DND-41 (cell line): Measurements from ENCODE around the gene ASPG.

Experiments
- ATAC-seq: fragments of 200-7000 bp; cut with Tn5 transposase; 3 replicates; pipeline ENCODE4 v1.9.1; 2021; ENCODE audit warnings: low read depth; ENCODE audit not compliant: insufficient read depth
- DNase-seq: peaks from one replicate; pipeline ENCODE4 v3.0.0-alpha.2; 2020
- H2AFZ ChIP-seq: 2 replicates; pipeline ENCODE4 v1.6.0; 2012; ENCODE audit warnings: low read depth, low read length
- H3K27ac ChIP-seq: 2 replicates; pipeline ENCODE4 v1.5.1; 2012; ENCODE audit warnings: low read length, inconsistent platforms
- H3K27me3 ChIP-seq: fragments of 200-600 bp; sonication (generic); 2 replicates; pipeline ENCODE4 v1.6.0; 2012; ENCODE audit warnings: low read length, mild to moderate bottlenecking, inconsistent platforms; ENCODE audit not compliant: insufficient read depth, poor library complexity
- H3K36me3 ChIP-seq: 2 replicates; pipeline ENCODE4 v1.5.1; 2012; ENCODE audit warnings: low read length, inconsistent platforms; ENCODE audit not compliant: insufficient read depth
- H3K4me1 ChIP-seq: 2 replicates; pipeline ENCODE4 v1.5.1; 2012; ENCODE audit warnings: mild to moderate bottlenecking, low read length; ENCODE audit not compliant: insufficient read depth
- H3K4me2 ChIP-seq: 2 replicates; pipeline ENCODE4 v1.6.0; 2012; ENCODE audit warnings: mild to moderate bottlenecking, moderate library complexity, low read length, inconsistent platforms; ENCODE audit not compliant: insufficient read depth
- H3K4me3 ChIP-seq, 2 experiments: fragments of 200-600 bp in 1 of 2; shearing (Covaris generic) in 1 of 2; 2 replicates each; pipeline ENCODE4 v1.5.1; 2012 to 2016; ENCODE audit warnings: inconsistent platforms in 2 of 2, low read length in 2 of 2, mild to moderate bottlenecking in 2 of 2, low read depth in 1 of 2, moderate library complexity in 1 of 2
- H3K79me2 ChIP-seq: 2 replicates; pipeline ENCODE4 v1.6.0; 2012; ENCODE audit warnings: low read length, inconsistent platforms; ENCODE audit not compliant: insufficient read depth
- H3K9ac ChIP-seq: 2 replicates; pipeline ENCODE4 v1.6.0; 2012; ENCODE audit warnings: low read depth, mild to moderate bottlenecking, inconsistent platforms, low read length, moderate library complexity
- H3K9me3 ChIP-seq: 2 replicates; pipeline ENCODE4 v1.5.1; 2012; ENCODE audit warnings: low read length, moderate library complexity, mild to moderate bottlenecking, inconsistent platforms; ENCODE audit not compliant: insufficient read depth, severe bottlenecking
- H4K20me1 ChIP-seq: 2 replicates; pipeline ENCODE4 v1.6.0; 2012; ENCODE audit warnings: low read length; ENCODE audit not compliant: insufficient read depth
- EZH2 ChIP-seq: IDR thresholded peaks from 3 replicates; pipeline ENCODE4 v1.6.1; 2012; ENCODE audit warnings: borderline replicate concordance, low read depth, mild to moderate bottlenecking, moderate library complexity, low read length, inconsistent platforms; ENCODE audit not compliant: severe bottlenecking
- TF ChIP-seq, protein P1 (sequence below): IDR thresholded peaks from 2 replicates; pipeline ENCODE4 v1.5.1; 2012; ENCODE audit warnings: borderline replicate concordance, low read length, moderate library complexity, mild to moderate bottlenecking; ENCODE audit not compliant: poor library complexity, severe bottlenecking; ENCODE audit errors: extremely low read depth

Gene ASPG

DNA sequence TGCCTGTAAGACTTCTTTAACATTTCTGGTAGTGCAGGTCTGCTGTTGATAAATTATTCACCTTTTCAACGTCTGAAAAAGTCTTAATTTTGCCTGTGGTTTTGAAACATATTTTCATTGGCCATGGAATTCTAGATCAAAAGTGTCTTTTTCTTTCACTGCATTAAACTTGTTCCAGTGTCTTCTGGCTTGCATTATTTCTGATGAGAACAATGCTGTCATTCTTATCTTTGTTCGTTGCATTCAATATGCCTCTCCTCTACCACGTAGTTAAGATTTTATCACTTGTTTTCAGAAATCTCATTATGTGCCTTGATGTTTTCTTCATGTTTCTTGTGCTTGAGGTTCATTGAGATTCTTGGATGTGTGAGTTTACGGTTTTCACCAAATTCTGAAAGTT lies 39.5 kb downstream of the ASPG start:
- TF ChIP-seq, protein P1, sequence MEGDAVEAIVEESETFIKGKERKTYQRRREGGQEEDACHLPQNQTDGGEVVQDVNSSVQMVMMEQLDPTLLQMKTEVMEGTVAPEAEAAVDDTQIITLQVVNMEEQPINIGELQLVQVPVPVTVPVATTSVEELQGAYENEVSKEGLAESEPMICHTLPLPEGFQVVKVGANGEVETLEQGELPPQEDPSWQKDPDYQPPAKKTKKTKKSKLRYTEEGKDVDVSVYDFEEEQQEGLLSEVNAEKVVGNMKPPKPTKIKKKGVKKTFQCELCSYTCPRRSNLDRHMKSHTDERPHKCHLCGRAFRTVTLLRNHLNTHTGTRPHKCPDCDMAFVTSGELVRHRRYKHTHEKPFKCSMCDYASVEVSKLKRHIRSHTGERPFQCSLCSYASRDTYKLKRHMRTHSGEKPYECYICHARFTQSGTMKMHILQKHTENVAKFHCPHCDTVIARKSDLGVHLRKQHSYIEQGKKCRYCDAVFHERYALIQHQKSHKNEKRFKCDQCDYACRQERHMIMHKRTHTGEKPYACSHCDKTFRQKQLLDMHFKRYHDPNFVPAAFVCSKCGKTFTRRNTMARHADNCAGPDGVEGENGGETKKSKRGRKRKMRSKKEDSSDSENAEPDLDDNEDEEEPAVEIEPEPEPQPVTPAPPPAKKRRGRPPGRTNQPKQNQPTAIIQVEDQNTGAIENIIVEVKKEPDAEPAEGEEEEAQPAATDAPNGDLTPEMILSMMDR, result no peak
- TF ChIP-seq EZH2, result no peak
- Histone ChIP-seq H3K79me2 (no peaks in the 10 kb centered on the region), H3K36me3 (no peaks in the 10 kb centered on the region), H3K9me3 (peaks cover 23% of the 10 kb centered on the region), H2AFZ (no peak overlapping the region), H3K4me3 (no peak overlapping the region), H3K9ac (no peak overlapping the region), H3K27me3 (peaks cover 4% of the 10 kb centered on the region), H4K20me1 (no peaks in the 10 kb centered on the region), H3K4me1 (no peaks in the 10 kb centered on the region), H3K4me2 (no peak overlapping the region), H3K27ac (no peak overlapping the region)
- DNase-seq, result no peak
- ATAC-seq, result no peak

DNA sequence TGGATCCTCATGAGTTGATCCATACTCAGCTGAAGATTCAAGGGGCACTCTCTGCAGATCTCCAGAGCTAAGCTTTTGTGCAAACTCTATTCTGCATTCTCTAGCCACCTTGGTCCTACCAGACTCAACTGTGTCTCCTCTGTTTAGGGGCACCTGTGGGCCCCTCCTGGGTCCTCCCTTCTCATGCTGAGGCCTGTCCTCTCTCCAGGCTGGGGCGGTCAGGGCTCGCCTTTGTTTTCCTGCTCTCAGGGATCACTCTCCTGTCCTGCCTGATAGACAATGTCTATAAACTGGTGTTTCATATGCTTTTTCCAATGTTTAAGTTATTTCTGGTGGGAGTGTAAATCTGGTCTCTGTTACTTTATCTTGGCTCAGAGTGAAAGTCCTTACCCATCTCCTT lies 41.3 kb downstream of the ASPG start:
- Histone ChIP-seq H3K9me3 (peaks cover 30% of the 10 kb centered on the region), H3K36me3 (no peaks in the 10 kb centered on the region), H3K4me1 (no peaks in the 10 kb centered on the region), H4K20me1 (no peaks in the 10 kb centered on the region), H2AFZ (no peak overlapping the region), H3K27ac (no peak overlapping the region), H3K79me2 (no peaks in the 10 kb centered on the region), H3K4me2 (no peak overlapping the region), H3K4me3 (no peak overlapping the region), H3K27me3 (no peaks in the 10 kb centered on the region), H3K9ac (no peak overlapping the region)
- no peak for ATAC-seq
- no peak for TF ChIP-seq EZH2
- TF ChIP-seq, protein P1, result no peak
- no peak for DNase-seq

- ATAC-seq (no peak), DNase-seq (no peak)
- Histone ChIP-seq H3K9me3 (peaks cover 25% of the 10 kb centered on the region), H3K9ac (no peak overlapping the region), H3K36me3 (no peaks in the 10 kb centered on the region), H3K27me3 (no peaks in the 10 kb centered on the region), H3K4me1 (no peaks in the 10 kb centered on the region), H2AFZ (no peak overlapping the region), H3K79me2 (no peaks in the 10 kb centered on the region), H3K4me3 (no peak overlapping the region), H4K20me1 (no peaks in the 10 kb centered on the region), H3K27ac (no peak overlapping the region), H3K4me2 (no peak overlapping the region)
- TF ChIP-seq EZH2, result no peak
- TF ChIP-seq, protein P1, result no peak
Observed at GRCh38 chr14:104128981-104129380, 43.5 kb downstream of the ASPG start.

DNA sequence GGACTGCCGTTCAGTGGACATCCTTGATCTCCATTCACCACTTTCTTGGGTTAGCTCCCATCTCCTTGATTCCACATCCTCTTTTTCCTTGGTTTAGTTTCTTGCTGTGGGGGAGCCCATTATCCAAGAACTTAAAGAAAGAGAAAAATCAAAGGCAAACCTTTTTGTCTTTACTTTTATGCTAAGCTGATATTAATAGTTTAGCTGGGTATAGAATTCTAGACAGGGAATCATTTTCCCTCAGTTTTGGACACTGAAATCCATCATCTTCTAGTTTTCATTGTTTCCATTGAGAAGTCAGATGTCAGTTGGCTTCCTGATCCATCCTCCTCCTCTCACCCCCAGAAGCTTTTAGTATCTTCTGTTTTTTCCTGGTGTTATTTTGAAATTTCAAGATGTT lies 44.1 kb downstream of the ASPG start:
- Histone ChIP-seq H3K4me2 (no peak overlapping the region), H3K9me3 (peaks cover 22% of the 10 kb centered on the region), H3K4me3 (no peak overlapping the region), H2AFZ (no peak overlapping the region), H3K9ac (no peak overlapping the region), H3K79me2 (no peaks in the 10 kb centered on the region), H4K20me1 (no peaks in the 10 kb centered on the region), H3K4me1 (no peaks in the 10 kb centered on the region), H3K36me3 (no peaks in the 10 kb centered on the region), H3K27ac (no peak overlapping the region), H3K27me3 (no peaks in the 10 kb centered on the region)
- ATAC-seq (no peak), DNase-seq (no peak)
- TF ChIP-seq, protein P1, result no peak
- TF ChIP-seq EZH2, result no peak
